ENCODE results near the gene SLC9A3. TPM values are rescaled to one million over a fixed set of nuclear protein-coding genes. Genes with fewer than 3 reads are reported as not detected.
A peak's percentile ranks its signal among the peaks of the same experiment; 100 is the strongest.

Gene SLC9A3
- total RNA-seq, 2 experiments from 2014 or later = 1.2 to 1.6 TPM

GRCh38 chr5:426392-426976 lies 97.8 kb downstream of the SLC9A3 start:
- H3K4me1 Mint-ChIP-seq = peaks cover 23% of the 10 kb centered on the region
- H3K9me3 Mint-ChIP-seq = no peaks in the 10 kb centered on the region
- H3K27me3 Mint-ChIP-seq = no peaks in the 10 kb centered on the region
- peaks cover 12% of the 10 kb centered on the region for H3K36me3 Mint-ChIP-seq (ENCODE audit: low read depth)
- no peak overlapping the region for H3K27ac Mint-ChIP-seq
- no peak for DNase-seq
- CTCF ChIA-PET = interaction anchor here (0.7 to 2.5 kb wide), 7 partner anchors 14 to 238 kb away, joined by 3 to 22 read pairs (median 5); no protein-coding TSS in a partner anchor
- POLR2A ChIA-PET = interaction anchor here (1.2 kb wide), 2 partner anchors 24 to 155 kb away, joined by 3 to 4 read pairs; partner anchors contain the start of gene PDCD6
- no peak overlapping the region for H3K4me3 Mint-ChIP-seq

GRCh38 chr5:425714-426113 lies 98.5 kb downstream of the SLC9A3 start:
- DNase-seq = peak; percentile 46
- no peaks in the 10 kb centered on the region for H3K27me3 Mint-ChIP-seq
- H3K36me3 Mint-ChIP-seq (ENCODE audit: low read depth) = peaks cover 12% of the 10 kb centered on the region
- ChIA-PET CTCF (interaction anchor here (0.7 to 2.5 kb wide), 8 partner anchors 13 to 238 kb away, joined by 3 to 22 read pairs (median 4); no protein-coding TSS in a partner anchor), POLR2A (interaction anchor here (1.2 kb wide), 2 partner anchors 24 to 154 kb away, joined by 3 to 4 read pairs; partner anchors contain the start of gene PDCD6)
- no peaks in the 10 kb centered on the region for H3K9me3 Mint-ChIP-seq
- H3K27ac Mint-ChIP-seq = no peak overlapping the region
- H3K4me3 Mint-ChIP-seq = no peak overlapping the region
- H3K4me1 Mint-ChIP-seq = peaks cover 23% of the 10 kb centered on the region

- DNase-seq = no peak
- no peaks in the 10 kb centered on the region for H3K9me3 Mint-ChIP-seq
- H3K36me3 Mint-ChIP-seq (ENCODE audit: low read depth) = peaks cover 16% of the 10 kb centered on the region
- CTCF ChIA-PET = interaction anchor here (1.1 to 2.5 kb wide), 4 partner anchors 59 to 236 kb away, joined by 3 to 22 read pairs (median 10); no protein-coding TSS in a partner anchor
- POLR2A ChIA-PET = interaction anchor here (0.7 to 1.0 kb wide), 2 partner anchors 104 to 153 kb away, joined by 3 to 4 read pairs; partner anchors contain the start of genes AHRR and PDCD6
- peaks cover 23% of the 10 kb centered on the region for H3K4me1 Mint-ChIP-seq
- peak overlapping the region; percentile 35 for H3K27ac Mint-ChIP-seq
- H3K4me3 Mint-ChIP-seq = no peak overlapping the region
- no peaks in the 10 kb centered on the region for H3K27me3 Mint-ChIP-seq
Measured at GRCh38 chr5:424301-425110, 99.7 kb downstream of the SLC9A3 start.

- no peaks in the 10 kb centered on the region for H3K27me3 Mint-ChIP-seq
- peaks cover 23% of the 10 kb centered on the region for H3K4me1 Mint-ChIP-seq
- H3K4me3 Mint-ChIP-seq = no peak overlapping the region
- ChIA-PET POLR2A (interaction anchor here (0.7 to 1.0 kb wide), 2 partner anchors 103 to 153 kb away, joined by 3 to 4 read pairs; partner anchors contain the start of genes AHRR and PDCD6), CTCF (interaction anchor here (2.4 to 2.5 kb wide), 2 partner anchors 107 to 236 kb away, joined by 16 to 22 read pairs; no protein-coding TSS in a partner anchor)
- H3K9me3 Mint-ChIP-seq = no peaks in the 10 kb centered on the region
- H3K27ac Mint-ChIP-seq = no peak overlapping the region
- H3K36me3 Mint-ChIP-seq (ENCODE audit: low read depth) = peaks cover 16% of the 10 kb centered on the region
- DNase-seq = no peak
Measured at GRCh38 chr5:423626-424261, 100.5 kb downstream of the SLC9A3 start.

- no peaks in the 10 kb centered on the region for H3K9me3 Mint-ChIP-seq
- no peak overlapping the region for H3K4me3 Mint-ChIP-seq
- H3K36me3 Mint-ChIP-seq (ENCODE audit: low read depth) = peaks cover 16% of the 10 kb centered on the region
- H3K27ac Mint-ChIP-seq = peak overlapping the region; percentile 31
- CTCF ChIA-PET = no interaction called here
- POLR2A ChIA-PET = no interaction called here
- H3K4me1 Mint-ChIP-seq = peaks cover 23% of the 10 kb centered on the region
- H3K27me3 Mint-ChIP-seq = no peaks in the 10 kb centered on the region
- DNase-seq = no peak
Measured at GRCh38 chr5:423233-423565, 101.0 kb downstream of the SLC9A3 start.

- H3K4me1 Mint-ChIP-seq = peaks cover 23% of the 10 kb centered on the region
- CTCF ChIA-PET = no interaction called here
- POLR2A ChIA-PET = no interaction called here
- H3K27ac Mint-ChIP-seq = peak overlapping the region; percentile 31
- no peaks in the 10 kb centered on the region for H3K27me3 Mint-ChIP-seq
- no peak overlapping the region for H3K4me3 Mint-ChIP-seq
- H3K36me3 Mint-ChIP-seq (ENCODE audit: low read depth) = peaks cover 11% of the 10 kb centered on the region
- DNase-seq = no peak
- H3K9me3 Mint-ChIP-seq = no peaks in the 10 kb centered on the region
Measured at GRCh38 chr5:422323-423232, 101.7 kb downstream of the SLC9A3 start.

GRCh38 chr5:421901-422300 lies 102.3 kb downstream of the SLC9A3 start:
- peaks cover 11% of the 10 kb centered on the region for H3K36me3 Mint-ChIP-seq (ENCODE audit: low read depth)
- POLR2A ChIA-PET = no interaction called here
- peaks cover 23% of the 10 kb centered on the region for H3K4me1 Mint-ChIP-seq
- H3K27ac Mint-ChIP-seq = no peak overlapping the region
- DNase-seq = no peak
- H3K4me3 Mint-ChIP-seq = no peak overlapping the region
- CTCF ChIA-PET = no interaction called here
- no peaks in the 10 kb centered on the region for H3K9me3 Mint-ChIP-seq
- no peaks in the 10 kb centered on the region for H3K27me3 Mint-ChIP-seq

- no peak overlapping the region for H3K4me3 Mint-ChIP-seq
- peaks cover 11% of the 10 kb centered on the region for H3K36me3 Mint-ChIP-seq (ENCODE audit: low read depth)
- no peak for DNase-seq
- ChIA-PET CTCF (no interaction called here), POLR2A (no interaction called here)
- H3K27ac Mint-ChIP-seq = no peak overlapping the region
- H3K27me3 Mint-ChIP-seq = no peaks in the 10 kb centered on the region
- peaks cover 22% of the 10 kb centered on the region for H3K4me1 Mint-ChIP-seq
- no peaks in the 10 kb centered on the region for H3K9me3 Mint-ChIP-seq
Measured at GRCh38 chr5:421287-421880, 102.9 kb downstream of the SLC9A3 start.

- no peak overlapping the region for H3K4me3 Mint-ChIP-seq
- peaks cover 11% of the 10 kb centered on the region for H3K36me3 Mint-ChIP-seq (ENCODE audit: low read depth)
- peaks cover 22% of the 10 kb centered on the region for H3K4me1 Mint-ChIP-seq
- H3K27me3 Mint-ChIP-seq = no peaks in the 10 kb centered on the region
- ChIA-PET POLR2A (interaction anchor here (1.4 kb wide), 1 partner anchor 48 kb away, joined by 4 read pairs; no protein-coding TSS in a partner anchor), CTCF (interaction anchor here (1.1 kb wide), 1 partner anchor 104 kb away, joined by 4 read pairs; no protein-coding TSS in a partner anchor)
- no peak overlapping the region for H3K27ac Mint-ChIP-seq
- no peak for DNase-seq
- no peaks in the 10 kb centered on the region for H3K9me3 Mint-ChIP-seq
Measured at GRCh38 chr5:420632-421286, 103.5 kb downstream of the SLC9A3 start.
